CD4-positive, alpha-beta T cell (primary cell): ENCODE results near the gene CCDC60. TPM values are rescaled to one million over a fixed set of nuclear protein-coding genes. Genes with fewer than 3 reads are reported as not detected.

Experiments
- ATAC-seq: fragments of 200-7000 bp; cut with Tn5 transposase; one replicate; pipeline ENCODE4 v1.10.0; 2022; ENCODE audit warnings: mild to moderate bottlenecking; ENCODE audit not compliant: poor library complexity
- CTCF ChIA-PET: fragments of 350-600 bp; sonication (Branson Sonifier 250); formaldehyde crosslinking; loops from one replicate; lab custom pipeline; 2021; ENCODE audit warnings: antibody characterized with exemption, inconsistent platforms; lab: Charles Lee
- POLR2A ChIA-PET: fragments of 350-600 bp; sonication (Branson Sonifier 250); formaldehyde crosslinking; loops from one replicate; lab custom pipeline; 2021; ENCODE audit warnings: antibody characterized with exemption, inconsistent platforms; lab: Charles Lee
- DNase-seq, 14 experiments: peaks; one replicate each; pipeline ENCODE4 v3.0.0-alpha.2; 2013 to 2020; ENCODE audit warnings: mixed read lengths in 2 of 14
- H3K27ac ChIP-seq, 2 donors: one replicate each; pipeline versions ENCODE4 v1.5.1 to v1.7.0; 2013; ENCODE audit warnings: low read length in 2 of 2, low read depth in 1 of 2, mild to moderate bottlenecking in 1 of 2
- H3K27me3 ChIP-seq, 2 experiments: 1 replicate in 1 of 2; 2 replicates in 1 of 2; pipeline versions ENCODE4 v1.6.1 to v1.7.0; 2013; ENCODE audit warnings: low read length in 2 of 2, control low read depth in 1 of 2, mild to moderate bottlenecking in 1 of 2, moderate library complexity in 1 of 2; ENCODE audit not compliant: insufficient read depth in 2 of 2, control insufficient read depth in 1 of 2
- H3K36me3 ChIP-seq: one replicate; pipeline ENCODE4 v1.6.1; 2013; ENCODE audit warnings: low read length, control low read depth; ENCODE audit not compliant: insufficient read depth
- H3K4me1 ChIP-seq: one replicate; pipeline ENCODE4 v1.6.1; 2013; ENCODE audit warnings: low read length, control low read depth; ENCODE audit not compliant: insufficient read depth
- H3K4me3 ChIP-seq: one replicate; pipeline ENCODE4 v1.5.1; 2013; ENCODE audit warnings: mild to moderate bottlenecking, low read length, moderate library complexity
- H3K9me3 ChIP-seq, 2 experiments: 1 replicate in 1 of 2; 2 replicates in 1 of 2; pipeline versions ENCODE4 v1.6.1 to v1.7.0; 2013; ENCODE audit warnings: low read length in 2 of 2, mild to moderate bottlenecking in 2 of 2, control low read depth in 1 of 2, moderate library complexity in 1 of 2; ENCODE audit not compliant: control insufficient read depth in 1 of 2, insufficient read depth in 1 of 2
- H3K27ac Mint-ChIP-seq: one replicate; pipeline ENCODE4 v1.8.0; 2020; ENCODE audit warnings: mixed read lengths
- H3K27me3 Mint-ChIP-seq: one replicate; pipeline ENCODE4 v1.8.0; 2021; ENCODE audit warnings: mixed read lengths
- H3K36me3 Mint-ChIP-seq: one replicate; pipeline ENCODE4 v1.8.0; 2021; ENCODE audit warnings: low read depth, mixed read lengths
- H3K4me1 Mint-ChIP-seq: one replicate; pipeline ENCODE4 v1.8.0; 2021; ENCODE audit warnings: low read depth, mixed read lengths
- H3K4me3 Mint-ChIP-seq: one replicate; pipeline ENCODE4 v1.8.0; 2020; ENCODE audit warnings: mild to moderate bottlenecking, mixed read lengths
- H3K9me3 Mint-ChIP-seq: one replicate; pipeline ENCODE4 v1.8.0; 2020; ENCODE audit warnings: mixed read lengths
- CTCF ChIP-seq: fragments of 200-600 bp; IDR thresholded peaks from one replicate; pipeline ENCODE4 v1.8.0; 2022; ENCODE audit warnings: antibody characterized with exemption, mild to moderate bottlenecking
- intact Hi-C, 2 experiments: fragments of 100-400 bp; cut with DNase I in 1 of 2; cut with micrococcal nuclease in 1 of 2; formaldehyde crosslinking; loops; one replicate each; pipeline versions ENCODE4 v1.15.1 to v1.9.0; 2023 to 2025; cut with DNase I, micrococcal nuclease
- total RNA-seq, 174 experiments: library from RNA in 2 of 174; stranded (reverse) in 2 of 174; gene quantifications; one replicate each; pipeline ENCODE4 v1.2.3 and lab custom pipeline; 2021 to 2026

Gene CCDC60
- total RNA-seq, 2 experiments from 2014 or later, result not detected

DNA sequence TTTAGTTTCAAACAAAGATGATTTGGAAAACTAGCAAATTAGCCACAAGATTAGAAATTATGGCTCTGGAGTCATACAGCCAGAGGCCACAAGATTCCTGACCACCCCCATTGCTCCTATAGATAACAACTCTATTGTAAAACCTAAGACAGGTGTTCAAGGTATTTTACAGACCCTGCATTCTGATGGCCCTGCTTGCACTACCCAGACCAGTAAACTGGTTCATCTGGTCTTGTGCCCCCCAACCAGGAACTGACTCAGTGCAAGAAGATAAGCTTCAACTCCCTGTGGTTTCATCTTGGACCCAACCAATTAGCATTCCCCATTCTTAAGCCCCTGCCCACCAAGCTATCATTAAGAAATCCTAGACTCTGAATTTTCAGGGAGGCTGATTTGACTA lies 125.0 kb downstream of the CCDC60 start:
- ChIA-PET CTCF (no interaction called here), POLR2A (no interaction called here)
- no peak for ATAC-seq
- no peaks in the 10 kb centered on the region for H3K4me1 Mint-ChIP-seq
- Histone ChIP-seq H3K4me3 (no peak overlapping the region), H3K9me3 (peaks cover 0 to 3% of the 10 kb centered on the region in 2 experiments), H3K4me1 (no peaks in the 10 kb centered on the region), H3K36me3 (no peaks in the 10 kb centered on the region), H3K27me3 (peaks cover 2 to 6% of the 10 kb centered on the region in 2 experiments), H3K27ac (no peak overlapping the region)
- intact Hi-C loops, result no loop called here
- no peak overlapping the region for H3K27ac Mint-ChIP-seq
- peaks cover 2% of the 10 kb centered on the region for H3K27me3 Mint-ChIP-seq
- no peaks in the 10 kb centered on the region for H3K36me3 Mint-ChIP-seq
- H3K4me3 Mint-ChIP-seq, result no peak overlapping the region
- H3K9me3 Mint-ChIP-seq, result peaks cover 4% of the 10 kb centered on the region
- no peak for DNase-seq
- TF ChIP-seq CTCF, result no peak

- no peak for ATAC-seq
- CTCF ChIA-PET, result no interaction called here
- POLR2A ChIA-PET, result no interaction called here
These were observed 126.3 kb downstream of the CCDC60 start for GRCh38 chr12:119460876-119461275.

DNA sequence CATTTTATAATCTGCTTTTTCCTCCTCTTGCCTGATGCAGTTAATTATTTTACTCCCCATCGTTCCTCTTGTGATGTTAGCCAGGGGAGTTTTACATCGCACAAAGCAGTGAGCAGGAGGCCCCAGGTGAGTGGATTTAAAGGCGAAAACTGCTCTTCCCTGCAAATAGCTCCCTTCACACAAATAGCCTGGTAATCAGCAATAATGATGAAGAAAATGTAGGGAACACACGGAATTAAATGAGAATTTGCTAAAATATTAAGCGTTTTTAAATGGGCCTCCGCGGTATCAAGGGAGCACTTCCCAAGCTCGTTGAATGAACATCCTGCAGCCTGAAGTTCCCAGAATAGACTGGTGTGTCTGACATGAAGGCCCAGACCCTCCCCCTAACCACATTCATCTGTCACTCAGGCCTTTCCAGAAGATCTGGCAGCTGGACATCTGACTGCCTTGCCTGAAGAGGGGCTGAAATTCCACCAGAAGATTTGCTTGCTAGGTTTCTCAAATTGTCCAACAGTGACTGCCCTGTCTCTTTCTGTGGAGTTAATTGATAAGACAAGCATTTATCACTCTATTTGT lies 127.2 kb downstream of the CCDC60 start:
- CTCF ChIA-PET, result no interaction called here

More at GRCh38 chr12:119460876-119461275, 126.3 kb downstream of the CCDC60 start:
- H3K4me3 ChIP-seq, result no peak overlapping the region
- peaks cover 0 to 2% of the 10 kb centered on the region in 2 experiments for H3K27me3 ChIP-seq
- Mint-ChIP-seq H3K36me3 (no peaks in the 10 kb centered on the region), H3K4me1 (no peaks in the 10 kb centered on the region), H3K27ac (no peak overlapping the region), H3K4me3 (no peak overlapping the region), H3K27me3 (peaks cover 2% of the 10 kb centered on the region), H3K9me3 (peaks cover 4% of the 10 kb centered on the region)
- no peaks in the 10 kb centered on the region for H3K4me1 ChIP-seq
- TF ChIP-seq CTCF, result no peak
- no peaks in the 10 kb centered on the region for H3K36me3 ChIP-seq
- H3K27ac ChIP-seq, result no peak overlapping the region
- intact Hi-C loops, result no loop called here
- DNase-seq, result no peak
- peaks cover 0 to 3% of the 10 kb centered on the region in 2 experiments for H3K9me3 ChIP-seq

More for the DNA sequence above, 127.2 kb downstream of the CCDC60 start:
- peaks cover 4% of the 10 kb centered on the region for H3K9me3 Mint-ChIP-seq
- no peak overlapping the region for H3K27ac Mint-ChIP-seq
- DNase-seq, result no peak
- no peaks in the 10 kb centered on the region for H3K4me1 Mint-ChIP-seq
- ATAC-seq, result no peak
- Histone ChIP-seq H3K9me3 (peaks cover 0 to 3% of the 10 kb centered on the region in 2 experiments), H3K4me3 (no peak overlapping the region), H3K27ac (no peak overlapping the region), H3K36me3 (no peaks in the 10 kb centered on the region), H3K4me1 (no peaks in the 10 kb centered on the region), H3K27me3 (peaks cover 0 to 2% of the 10 kb centered on the region in 2 experiments)
- POLR2A ChIA-PET, result no interaction called here
- peaks cover 7% of the 10 kb centered on the region for H3K27me3 Mint-ChIP-seq
- no peaks in the 10 kb centered on the region for H3K36me3 Mint-ChIP-seq
- intact Hi-C loops, result no loop called here
- TF ChIP-seq CTCF, result no peak
- H3K4me3 Mint-ChIP-seq, result no peak overlapping the region
